Peyer's patch (tissue), 4 donors: ENCODE measurements around the gene BAD.

Experiments used
- CTCF ChIP-seq, 6 experiments: fragments of 450-650 bp in 4 of 6; fragments of 200-600 bp in 2 of 6; sonication (generic) in 1 of 6; IDR thresholded peaks; one replicate each; pipeline ENCODE4 v1.5.1; 2017 to 2019; ENCODE audit warnings: antibody characterized with exemption in 6 of 6, mild to moderate bottlenecking in 3 of 6, moderate library complexity in 1 of 6
- POLR2A ChIP-seq, 2 donors: fragments of 450-650 bp; IDR thresholded peaks; one replicate each; pipeline ENCODE4 v1.5.1; 2017; ENCODE audit warnings: antibody characterized with exemption in 2 of 2, mild to moderate bottlenecking in 2 of 2, moderate library complexity in 2 of 2

- no peak for TF ChIP-seq CTCF (IDR thresholded peaks at IDR 0.05)
- no peak for TF ChIP-seq POLR2A (IDR thresholded peaks at IDR 0.05)
These were observed 24.9 kb downstream of the BAD start for GRCh38 chr11:64259533-64260067.
